ENCODE data around the gene RPL31. TPM values are rescaled to one million over a fixed set of nuclear protein-coding genes. Genes with fewer than 3 reads are reported as not detected.

RPL31 gene
- total RNA-seq, 4 donors from 2014 or later = 715 to 2,331 (median 1,488) TPM

DNA sequence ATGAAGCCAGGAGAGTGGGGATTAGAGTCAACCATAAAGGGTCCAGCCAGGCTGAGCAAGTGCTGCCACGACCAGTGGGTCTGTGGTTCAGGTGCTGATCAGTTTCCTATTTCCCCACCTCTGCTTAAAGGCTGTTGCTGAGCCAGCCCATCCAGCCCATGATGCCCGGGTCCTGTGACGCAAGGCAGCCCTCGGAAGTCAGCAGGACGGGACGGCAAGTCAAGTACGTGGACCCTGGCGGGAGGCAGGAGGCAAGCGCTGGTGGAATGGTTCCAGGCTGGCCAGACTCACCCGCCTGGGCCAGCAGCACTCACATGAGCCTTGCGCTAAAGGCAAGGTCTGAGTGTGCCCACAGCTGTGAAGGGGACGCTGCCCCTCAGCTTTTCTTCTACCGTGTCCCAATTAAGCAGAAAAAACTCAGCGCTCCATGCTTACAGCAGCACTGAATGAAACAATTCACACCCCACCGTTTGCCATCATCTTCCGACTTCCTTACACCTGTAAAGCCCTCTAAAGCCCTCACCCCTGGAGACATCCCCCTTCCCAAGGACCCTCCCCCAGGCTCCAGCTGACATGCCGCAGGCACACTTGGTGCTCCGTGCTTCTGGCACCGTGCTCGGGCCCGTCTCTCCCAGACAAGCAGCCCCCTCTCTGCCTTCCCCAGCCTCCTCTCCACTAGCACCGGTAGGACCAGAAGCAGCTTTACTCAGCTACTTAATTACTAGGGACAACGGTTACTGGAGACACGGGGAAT, 11.3 kb upstream of the RPL31 start:
- Histone ChIP-seq H3K36me3 (peaks cover 0 to 60% of the 10 kb centered on the region in 2 donors), H3K9me3 (no peaks in the 10 kb centered on the region), H3K27ac (no peak overlapping the region), H3K4me3 (no peak overlapping the region), H3K27me3 (no peaks in the 10 kb centered on the region), H3K4me1 (no peaks in the 10 kb centered on the region)
- ATAC-seq = no peak
- TF ChIP-seq EP300 (IDR thresholded peaks at IDR 0.05) (no peak), POLR2A (IDR thresholded peaks at IDR 0.05) (no peak), CTCF (IDR thresholded peaks at IDR 0.05) (no peak), POLR2AphosphoS5 (IDR thresholded peaks at IDR 0.05) (no peak)
- WGBS, 2 donors (ENCODE audit: low coverage in 1 of 2) = 50 to 78% methylated on average over 3 to 14 of the region's 24 CpGs

GRCh38 chr2:100991404-100991773, 10.7 kb upstream of the RPL31 start:
- no peak for ATAC-seq
- no peaks in the 10 kb centered on the region for H3K27me3 ChIP-seq
- H3K36me3 ChIP-seq = peaks cover 0 to 66% of the 10 kb centered on the region in 2 donors
- WGBS, 2 donors (ENCODE audit: low coverage in 1 of 2) = 80 to 83% methylated on average over 1 of the region's 5 CpGs
- no peaks in the 10 kb centered on the region for H3K9me3 ChIP-seq
- no peaks in the 10 kb centered on the region for H3K4me1 ChIP-seq
- TF ChIP-seq CTCF (IDR thresholded peaks at IDR 0.05) = no peak
- TF ChIP-seq POLR2A (IDR thresholded peaks at IDR 0.05) = no peak
- TF ChIP-seq POLR2AphosphoS5 (IDR thresholded peaks at IDR 0.05) = no peak
- TF ChIP-seq EP300 (IDR thresholded peaks at IDR 0.05) = no peak
- no peak overlapping the region for H3K4me3 ChIP-seq
- H3K27ac ChIP-seq = no peak overlapping the region

- Histone ChIP-seq H3K36me3 (peaks cover 0 to 65% of the 10 kb centered on the region in 2 donors), H3K27ac (no peak overlapping the region), H3K9me3 (no peaks in the 10 kb centered on the region), H3K4me1 (no peaks in the 10 kb centered on the region), H3K27me3 (no peaks in the 10 kb centered on the region), H3K4me3 (no peak overlapping the region)
- WGBS, 2 donors (ENCODE audit: low coverage in 1 of 2) = 72 to 83% methylated on average over 1 to 2 of the region's 6 CpGs
- no peak for ATAC-seq
- TF ChIP-seq POLR2A (IDR thresholded peaks at IDR 0.05) (no peak), CTCF (IDR thresholded peaks at IDR 0.05) (no peak), POLR2AphosphoS5 (IDR thresholded peaks at IDR 0.05) (no peak), EP300 (IDR thresholded peaks at IDR 0.05) (no peak)
Observed at GRCh38 chr2:100992262-100992661, 9.8 kb upstream of the RPL31 start.

DNA sequence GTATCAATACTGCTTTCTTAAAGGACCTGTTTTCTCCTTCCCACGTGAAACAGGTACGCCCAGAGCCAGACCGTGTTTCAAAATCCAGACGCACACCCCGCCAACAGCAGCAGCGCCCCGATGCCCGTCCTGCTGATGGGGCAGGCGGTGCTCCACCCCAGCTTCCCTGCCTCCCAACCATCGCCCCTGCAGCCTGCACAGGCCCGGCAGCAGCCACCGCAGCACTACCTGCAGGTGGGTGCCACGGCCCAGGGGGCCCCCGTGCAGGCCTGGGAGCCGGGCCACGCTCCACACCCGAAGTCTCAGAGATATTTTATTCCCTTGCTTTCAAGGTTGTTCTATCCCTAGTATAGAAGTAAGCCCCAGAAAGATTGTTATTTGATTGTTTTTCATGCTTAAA, 8.8 kb upstream of the RPL31 start:
- no peak for TF ChIP-seq POLR2A (IDR thresholded peaks at IDR 0.05)
- no peak for TF ChIP-seq CTCF (IDR thresholded peaks at IDR 0.05)
- TF ChIP-seq POLR2AphosphoS5 (IDR thresholded peaks at IDR 0.05) = no peak
- no peak for TF ChIP-seq EP300 (IDR thresholded peaks at IDR 0.05)
- Histone ChIP-seq H3K36me3 (peaks cover 0 to 55% of the 10 kb centered on the region in 2 donors), H3K27me3 (no peaks in the 10 kb centered on the region), H3K4me1 (peaks cover 0 to 3% (median 0%) of the 10 kb centered on the region in 3 donors), H3K9me3 (no peaks in the 10 kb centered on the region), H3K27ac (no peak overlapping the region), H3K4me3 (no peak overlapping the region)
- 81 to 84% methylated on average over 5 of the region's 17 CpGs for WGBS, 2 donors (ENCODE audit: low coverage in 1 of 2)
- ATAC-seq = no peak

Data from gastroesophageal sphincter (tissue), 4 donors.